ENCODE results near the gene DUSP15. TPM values are rescaled to one million over a fixed set of nuclear protein-coding genes. Genes with fewer than 3 reads are reported as not detected.

DUSP15 gene
- total and polyA plus RNA-seq, 9 of the 15 experiments (the other 6 are each of a cell fraction or from before 2014, with no cell fraction given): 0.34 TPM; not detected in 8

- H3K27ac ChIP-seq (ENCODE audit: extremely low read depth, low read depth, low read length): no peak overlapping the region
- 74% methylated on average over 12 of the region's 20 CpGs for WGBS (ENCODE audit: insufficient coverage, low coverage, missing lambda C conversion rate)
- no peak overlapping the region for H3K4me3 ChIP-seq
- ChIA-PET POLR2A (interaction anchor here (0.7 kb wide), 1 partner anchor 839 kb away, joined by 3 read pairs; no protein-coding TSS in a partner anchor), CTCF (ENCODE audit: low intra/inter-chr PET ratio) (interaction anchor here (1.7 kb wide), 1 partner anchor 197 kb away, joined by 4 read pairs; no protein-coding TSS in a partner anchor)
- in situ Hi-C loops (cut with MboI): loop anchor here (25.0 kb wide), 1 partner anchor 828 kb away; the partner anchor contains the start of gene C20orf203
- intact Hi-C loops (cut with micrococcal nuclease): loop anchor here (5.0 kb wide), 1 partner anchor 107 kb away; no protein-coding TSS in a partner anchor
- ATAC-seq: no peak
- H3K9me1 ChIP-seq (ENCODE audit: control insufficient read depth, insufficient read depth, low read length): no peaks in the 10 kb centered on the region
- no peak for FAIRE-seq
- H3K9me3 ChIP-seq (replicated peaks; ENCODE audit: control insufficient read depth, insufficient read depth, low read depth, low read length): no peaks in the 10 kb centered on the region
- H3K4me2 ChIP-seq (ENCODE audit: insufficient read depth, low read length): no peak overlapping the region
- no TSS peak for BruUV-seq (replicated peaks)
- DNase-seq (ENCODE audit: extremely low read depth in 1 of 4, low spot score in 3 of 4): no peak
- H3K4me1 ChIP-seq (replicated peaks in 1 of 2; ENCODE audit: control insufficient read depth in 2 of 2, insufficient read depth in 2 of 2, low read length in 2 of 2): peaks cover 35 to 51% of the 10 kb centered on the region in 2 experiments
- no peaks in the 10 kb centered on the region for H3K79me2 ChIP-seq (ENCODE audit: control insufficient read depth, insufficient read depth, low read length)
- H4K20me1 ChIP-seq (replicated peaks; ENCODE audit: control insufficient read depth, insufficient read depth, low read length): 0 out of 2 replicates have a peak, but pooled peaks cover 6% of the 10 kb centered on the region
- TF ChIP-seq DPF2 (IDR thresholded peaks at IDR 0.05): no peak
- no peak for TF ChIP-seq ETV5 (CRISPR knock-in tag; IDR thresholded peaks at IDR 0.05; ENCODE audit: low read depth)
- no peak for TF ChIP-seq MXI1 (IDR thresholded peaks at IDR 0.05; ENCODE audit: low read depth, low read length)
- no peak for TF ChIP-seq SRSF9 (IDR thresholded peaks at IDR 0.05; ENCODE audit: borderline replicate concordance, low read depth, low read length)
- no peak for TF ChIP-seq ZNF76 (CRISPR knock-in tag; IDR thresholded peaks at IDR 0.05; ENCODE audit: borderline replicate concordance)
- TF ChIP-seq TFE3 (CRISPR knock-in tag; IDR thresholded peaks at IDR 0.05): no peak
- no peak for TF ChIP-seq MYBL2 (IDR thresholded peaks at IDR 0.05; ENCODE audit: low read depth)
- TF ChIP-seq MYBL2 (CRISPR knock-in tag; IDR thresholded peaks at IDR 0.05; ENCODE audit: borderline replicate concordance): no peak
- TF ChIP-seq GABPB2 (CRISPR knock-in tag; conservative IDR thresholded peaks at IDR 0.05): no peak
- no peak for TF ChIP-seq SMAD2 (IDR thresholded peaks at IDR 0.05; ENCODE audit: low read depth, low read length)
- TF ChIP-seq PHB (CRISPR knock-in tag; IDR thresholded peaks at IDR 0.05): no peak
- no peak for TF ChIP-seq ZBTB17 (CRISPR knock-in tag; IDR thresholded peaks at IDR 0.05)
- TF ChIP-seq GTF2F1 (IDR thresholded peaks at IDR 0.05; ENCODE audit: low read depth, low read length): no peak
- no peak for TF ChIP-seq TAF7 (tag; IDR thresholded peaks at IDR 0.05)
- TF ChIP-seq SIN3A (IDR thresholded peaks at IDR 0.05; ENCODE audit: borderline replicate concordance in 2 of 2, control insufficient read depth in 1 of 2, low read depth in 2 of 2, low read length in 2 of 2): no peak
- TF ChIP-seq NCOA6 (IDR thresholded peaks at IDR 0.05): no peak
- peak overlapping the region in 1 of 2 experiments; percentile 40; a peak in 1 of 4 replicates for H3K9ac ChIP-seq (ENCODE audit: insufficient read depth in 1 of 2, low read depth in 2 of 2, low read length in 2 of 2)
- no peaks in the 10 kb centered on the region for H3K36me3 ChIP-seq (ENCODE audit: control insufficient read depth, insufficient read depth, low read length)
- H2AFZ ChIP-seq (ENCODE audit: low read depth, low read length): no peak overlapping the region
- H3K27me3 ChIP-seq (ENCODE audit: control insufficient read depth in 2 of 2, insufficient read depth in 2 of 2, low read length in 2 of 2): no peaks in the 10 kb centered on the region
These were observed 36.3 kb downstream of the DUSP15 start for GRCh38 chr20:31833931-31834521.
